Measurements from ENCODE around the gene UPF2. TPM values are rescaled to one million over a fixed set of nuclear protein-coding genes. Genes with fewer than 3 reads are reported as not detected.

The UPF2 gene
- polyA plus RNA-seq, 6 donors from 2014 or later: 5.0 to 24.1 (median 15.9) TPM

DNA sequence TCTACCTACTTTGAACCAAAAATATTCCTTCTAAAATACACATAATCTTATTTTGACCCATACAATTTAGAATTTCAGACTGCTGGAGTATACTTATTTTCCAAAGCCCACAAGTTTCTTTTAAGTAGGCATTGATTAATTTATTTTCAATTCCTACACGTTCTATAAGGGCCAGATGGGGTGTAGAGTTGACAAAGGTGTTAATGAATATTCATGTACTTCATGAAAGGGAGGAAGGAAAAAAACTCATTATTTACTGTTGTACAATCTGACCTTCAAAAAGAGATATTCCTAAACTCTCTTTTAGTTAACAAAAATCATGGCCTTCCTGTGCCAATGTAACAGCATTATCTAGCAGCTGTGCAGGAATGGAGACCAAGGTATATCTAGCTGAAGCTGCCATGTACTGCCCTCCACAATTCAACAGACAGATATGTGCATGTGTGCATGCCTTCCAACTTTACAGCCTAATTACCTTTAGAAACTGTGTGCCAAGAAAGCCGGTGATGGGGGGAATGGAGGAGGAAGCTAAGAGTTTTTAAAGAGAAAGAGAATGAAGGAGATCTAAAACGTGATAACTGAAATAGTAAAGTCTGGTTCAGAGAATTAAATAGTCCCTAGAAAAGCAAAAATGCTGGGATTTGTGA lies 108.9 kb downstream of the UPF2 start:
- Mint-ChIP-seq H3K4me3 (peak overlapping the region in 1 of 8 donors; percentile 69), H3K36me3 (peaks cover 33 to 41% of the 10 kb centered on the region in 2 donors), H3K9me3 (no peaks in the 10 kb centered on the region), H3K27ac (peak overlapping the region in 2 of 6 donors; percentile 18 to 77), H3K27me3 (no peaks in the 10 kb centered on the region), H3K4me1 (no peaks in the 10 kb centered on the region)
- no peak for ATAC-seq (ENCODE audit: low read depth in 2 of 2)
- DNase-seq: no peak

DNA sequence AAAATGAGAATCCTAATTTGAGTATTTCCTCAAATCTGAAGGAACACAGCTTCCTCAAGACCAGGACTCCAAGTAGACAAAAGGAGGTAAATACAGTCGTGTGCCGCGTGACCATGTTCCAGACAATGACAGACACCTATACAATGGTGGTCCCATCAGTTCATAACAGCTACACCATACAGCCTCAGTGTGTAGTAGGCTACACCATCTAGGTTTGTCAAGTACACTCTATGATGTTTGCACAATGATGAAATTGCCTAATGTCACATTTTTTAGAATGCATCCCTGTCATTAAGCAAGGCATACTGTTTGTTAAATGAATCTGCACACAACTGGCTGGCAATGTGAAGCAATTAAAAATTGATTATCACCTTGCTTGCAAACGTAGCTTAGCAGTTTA lies 111.6 kb downstream of the UPF2 start:
- Mint-ChIP-seq H3K9me3 (no peaks in the 10 kb centered on the region), H3K36me3 (peaks cover 33 to 42% of the 10 kb centered on the region in 2 donors), H3K27ac (no peak overlapping the region), H3K4me1 (peaks cover 0 to 3% (median 0%) of the 10 kb centered on the region in 3 donors), H3K27me3 (no peaks in the 10 kb centered on the region), H3K4me3 (no peak overlapping the region)
- DNase-seq (no peak), ATAC-seq (ENCODE audit: low read depth in 2 of 2) (no peak)

DNA sequence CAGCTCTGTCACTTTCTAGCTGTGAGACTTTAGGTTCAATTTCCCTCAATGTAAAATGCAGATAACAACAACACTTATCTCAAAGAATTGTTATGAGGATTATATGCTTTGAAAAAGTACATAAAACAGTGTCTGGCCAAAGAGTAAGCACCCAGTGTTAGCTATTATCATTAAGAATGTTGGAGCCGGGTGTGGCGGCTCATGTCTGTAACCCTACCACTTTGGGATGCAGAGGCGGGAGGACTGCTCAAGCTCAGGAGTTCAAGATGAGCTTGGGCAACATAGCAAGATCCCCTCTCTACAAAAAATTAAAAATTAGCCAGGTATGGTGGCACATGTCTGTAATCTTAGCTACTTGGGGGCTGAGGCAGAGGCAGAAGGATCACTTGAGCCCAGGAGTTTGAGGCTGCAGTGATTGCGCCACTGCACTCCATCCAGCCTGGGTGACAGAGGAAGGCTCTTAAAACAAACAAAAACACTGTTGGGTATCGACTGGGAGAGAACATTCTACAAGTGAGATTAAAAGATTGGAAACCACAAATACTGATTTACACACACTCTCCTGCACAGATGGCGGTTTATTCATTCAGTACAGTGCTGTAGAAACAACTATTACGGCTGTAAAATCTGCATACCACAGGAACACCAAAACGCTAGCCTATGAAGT lies 112.2 kb downstream of the UPF2 start:
- Mint-ChIP-seq H3K4me1 (peaks cover 0 to 5% (median 2%) of the 10 kb centered on the region in 3 donors), H3K9me3 (no peaks in the 10 kb centered on the region), H3K36me3 (peaks cover 34 to 43% of the 10 kb centered on the region in 2 donors), H3K27me3 (no peaks in the 10 kb centered on the region), H3K4me3 (no peak overlapping the region), H3K27ac (peak overlapping the region in 3 of 6 donors; percentile 16 to 72 (median 33))
- DNase-seq (no peak), ATAC-seq (ENCODE audit: low read depth in 2 of 2) (no peak)

DNA sequence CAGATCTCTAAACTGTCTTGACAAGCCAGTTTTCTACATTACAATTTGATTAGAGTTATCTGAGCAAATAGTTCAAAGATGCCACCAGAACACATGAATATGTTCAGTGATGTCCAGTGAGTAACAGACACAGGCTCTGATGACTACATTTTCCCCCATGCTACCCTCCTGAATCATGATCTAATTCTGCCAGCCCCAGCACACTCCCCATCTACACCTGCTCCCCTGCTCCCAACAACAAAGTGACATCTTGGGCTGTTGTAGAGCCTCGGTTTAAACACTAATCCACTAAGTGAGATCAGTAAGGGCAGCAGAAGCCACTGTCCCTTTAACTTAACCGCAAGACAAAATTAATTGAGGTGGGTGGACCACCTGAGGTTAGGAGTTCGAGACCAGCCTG lies 114.9 kb downstream of the UPF2 start:
- Mint-ChIP-seq H3K4me1 (peaks cover 0 to 5% (median 2%) of the 10 kb centered on the region in 3 donors), H3K9me3 (no peaks in the 10 kb centered on the region), H3K36me3 (peaks cover 31 to 36% of the 10 kb centered on the region in 2 donors), H3K4me3 (no peak overlapping the region), H3K27ac (peak overlapping the region in 1 of 6 donors; percentile 11), H3K27me3 (no peaks in the 10 kb centered on the region)
- DNase-seq (no peak), ATAC-seq (ENCODE audit: low read depth in 2 of 2) (no peak)

DNA sequence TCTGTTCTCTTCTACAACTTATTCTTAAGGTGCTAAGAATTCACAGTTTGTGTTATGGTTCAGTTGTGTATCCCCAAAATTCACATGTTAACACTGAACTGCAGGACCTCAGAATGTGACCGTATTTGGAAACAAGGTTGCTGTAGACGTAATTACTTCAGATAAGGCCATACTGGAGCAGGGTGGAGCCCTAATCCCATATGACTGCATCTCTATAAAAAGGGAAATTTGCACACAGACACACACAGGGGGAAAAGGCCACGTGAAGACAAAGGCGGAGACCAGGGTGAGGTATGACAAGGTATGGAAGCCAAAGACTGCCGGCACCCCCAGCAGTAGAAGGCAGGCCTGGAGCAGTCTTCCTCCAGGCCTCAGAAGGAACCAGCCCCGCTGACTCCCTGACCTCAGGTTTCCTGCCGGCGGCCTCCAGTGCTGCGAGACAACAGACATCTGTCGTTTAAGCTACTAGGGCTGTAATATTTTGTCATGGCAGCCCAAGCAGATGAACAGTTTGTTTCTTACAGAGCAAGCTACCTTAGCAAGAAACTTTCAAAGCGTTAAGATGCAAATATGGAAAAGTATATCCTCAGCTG lies 120.7 kb downstream of the UPF2 start:
- peaks cover 36% of the 10 kb centered on the region in 2 donors for H3K36me3 Mint-ChIP-seq
- H3K4me3 Mint-ChIP-seq: no peak overlapping the region
- peak overlapping the region in 3 of 6 donors; percentile 71 to 90 (median 73) for H3K27ac Mint-ChIP-seq

DNA sequence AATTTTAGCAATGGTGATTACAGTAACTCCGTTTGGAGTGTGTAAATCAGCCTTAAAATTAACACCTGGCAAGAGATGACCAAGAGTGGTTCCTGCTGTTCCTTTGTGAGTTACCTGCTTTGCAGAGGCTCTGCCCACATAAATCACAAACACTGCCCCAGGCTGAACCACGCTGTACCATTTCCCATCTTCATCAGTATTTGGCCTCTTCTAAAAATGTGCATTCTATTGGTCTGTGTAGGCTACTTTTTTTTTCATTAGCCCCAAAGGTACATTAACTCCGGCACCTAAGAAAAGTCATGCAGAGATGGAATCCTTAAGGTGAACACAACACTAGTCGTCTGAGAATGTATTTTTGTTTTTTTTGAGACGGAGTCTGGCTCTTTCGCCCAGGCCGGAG lies 123.3 kb downstream of the UPF2 start:
- no peak overlapping the region for H3K4me3 Mint-ChIP-seq
- H3K9me3 Mint-ChIP-seq: no peaks in the 10 kb centered on the region
- H3K27ac Mint-ChIP-seq: peak overlapping the region in 1 of 6 donors; percentile 47
- H3K4me1 Mint-ChIP-seq: no peaks in the 10 kb centered on the region
- DNase-seq (no peak), ATAC-seq (ENCODE audit: low read depth in 2 of 2) (no peak)
- H3K36me3 Mint-ChIP-seq: peaks cover 16 to 18% of the 10 kb centered on the region in 2 donors
- no peaks in the 10 kb centered on the region for H3K27me3 Mint-ChIP-seq

More for the DNA sequence above, 120.7 kb downstream of the UPF2 start:
- DNase-seq (no peak), ATAC-seq (ENCODE audit: low read depth in 2 of 2) (no peak)
- H3K27me3 Mint-ChIP-seq: no peaks in the 10 kb centered on the region
- peaks cover 0 to 5% (median 2%) of the 10 kb centered on the region in 3 donors for H3K4me1 Mint-ChIP-seq
- H3K9me3 Mint-ChIP-seq: no peaks in the 10 kb centered on the region

DNA sequence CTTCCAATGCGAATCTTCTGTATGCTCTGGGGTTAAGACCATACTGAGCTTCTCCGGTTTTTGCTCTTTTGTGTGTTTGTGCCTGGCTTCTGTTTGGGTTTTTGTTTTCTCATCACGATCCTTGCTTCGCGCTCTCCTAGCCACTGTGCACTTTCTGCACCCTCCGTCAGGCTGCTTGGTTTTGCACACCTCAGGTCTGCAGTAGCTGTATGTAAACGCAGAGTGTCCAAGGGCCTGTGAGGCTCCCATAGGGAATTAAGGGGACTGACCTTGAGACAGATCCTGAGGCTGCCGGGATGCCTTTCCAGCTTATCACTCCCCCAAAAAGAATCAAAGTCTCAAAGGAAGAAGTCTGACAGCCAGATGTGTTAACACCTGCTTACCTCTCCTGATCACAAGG lies 124.2 kb downstream of the UPF2 start:
- no peaks in the 10 kb centered on the region for H3K9me3 Mint-ChIP-seq
- H3K27me3 Mint-ChIP-seq: no peaks in the 10 kb centered on the region
- no peaks in the 10 kb centered on the region for H3K4me1 Mint-ChIP-seq
- no peak overlapping the region for H3K4me3 Mint-ChIP-seq
- DNase-seq: no peak
- ATAC-seq (ENCODE audit: low read depth in 2 of 2): no peak
- peaks cover 16 to 18% of the 10 kb centered on the region in 2 donors for H3K36me3 Mint-ChIP-seq
- no peak overlapping the region for H3K27ac Mint-ChIP-seq

DNA sequence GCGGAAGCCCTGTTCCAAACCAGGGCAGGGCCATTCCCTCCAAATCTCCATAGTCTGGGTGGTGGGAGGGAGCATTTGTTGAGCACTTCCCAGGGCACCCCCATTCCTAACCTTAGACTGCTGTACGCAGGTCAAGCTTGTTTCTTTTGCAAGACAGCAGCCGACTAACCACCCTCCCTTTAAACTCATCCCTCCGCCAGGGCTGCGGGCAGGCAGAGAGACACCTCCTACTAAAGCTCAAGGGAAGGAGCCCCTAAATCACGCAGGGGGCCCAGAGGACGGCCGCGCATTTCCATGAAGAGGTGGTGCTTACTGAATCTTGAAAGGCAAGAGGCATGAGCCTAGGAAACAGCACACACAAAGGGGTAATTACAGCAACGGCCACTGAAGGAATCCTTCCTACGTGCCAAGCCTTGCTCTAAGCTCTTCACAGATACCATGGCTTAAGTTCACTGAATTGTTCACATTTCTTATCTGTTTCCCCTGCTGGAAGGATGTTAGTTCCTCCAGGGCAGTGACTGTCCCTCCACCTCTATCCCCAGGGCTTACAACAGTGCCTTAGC lies 129.4 kb downstream of the UPF2 start:
- no peak overlapping the region for H3K27ac Mint-ChIP-seq
- no peak for ATAC-seq (ENCODE audit: low read depth in 2 of 2)
- H3K9me3 Mint-ChIP-seq: no peaks in the 10 kb centered on the region
- peaks cover 0 to 8% (median 7%) of the 10 kb centered on the region in 3 donors for H3K27me3 Mint-ChIP-seq
- no peaks in the 10 kb centered on the region for H3K36me3 Mint-ChIP-seq
- DNase-seq: no peak
- H3K4me1 Mint-ChIP-seq: peaks cover 0 to 5% (median 0%) of the 10 kb centered on the region in 3 donors
- H3K4me3 Mint-ChIP-seq: no peak overlapping the region

DNA sequence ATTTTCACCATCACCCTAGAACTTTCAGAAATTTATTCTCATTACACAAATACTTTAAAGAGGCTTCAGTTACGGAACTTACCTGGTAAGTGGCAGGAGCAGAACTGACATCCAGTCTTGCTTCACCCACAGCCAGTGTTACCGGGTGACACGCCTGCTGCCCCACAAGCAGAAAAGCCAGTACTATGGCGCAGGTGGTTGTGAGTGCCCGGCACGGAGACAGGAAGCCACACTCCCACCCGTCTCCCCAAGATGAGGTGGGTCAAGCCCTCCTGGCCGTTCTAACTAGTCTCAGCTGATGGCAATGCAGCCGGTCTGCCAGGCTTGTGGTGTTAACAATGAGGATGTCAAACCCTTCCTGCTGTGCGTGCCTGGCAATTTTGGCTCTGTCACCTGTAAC lies 132.5 kb downstream of the UPF2 start:
- peaks cover 0 to 2% (median 0%) of the 10 kb centered on the region in 7 donors for H3K9me3 Mint-ChIP-seq
- H3K27me3 Mint-ChIP-seq: peaks cover 0 to 8% (median 7%) of the 10 kb centered on the region in 3 donors
- H3K4me1 Mint-ChIP-seq: peaks cover 0 to 5% (median 0%) of the 10 kb centered on the region in 3 donors
- no peaks in the 10 kb centered on the region for H3K36me3 Mint-ChIP-seq
- H3K4me3 Mint-ChIP-seq: no peak overlapping the region
- no peak overlapping the region for H3K27ac Mint-ChIP-seq
- DNase-seq: no peak
- ATAC-seq (ENCODE audit: low read depth in 2 of 2): no peak

DNA sequence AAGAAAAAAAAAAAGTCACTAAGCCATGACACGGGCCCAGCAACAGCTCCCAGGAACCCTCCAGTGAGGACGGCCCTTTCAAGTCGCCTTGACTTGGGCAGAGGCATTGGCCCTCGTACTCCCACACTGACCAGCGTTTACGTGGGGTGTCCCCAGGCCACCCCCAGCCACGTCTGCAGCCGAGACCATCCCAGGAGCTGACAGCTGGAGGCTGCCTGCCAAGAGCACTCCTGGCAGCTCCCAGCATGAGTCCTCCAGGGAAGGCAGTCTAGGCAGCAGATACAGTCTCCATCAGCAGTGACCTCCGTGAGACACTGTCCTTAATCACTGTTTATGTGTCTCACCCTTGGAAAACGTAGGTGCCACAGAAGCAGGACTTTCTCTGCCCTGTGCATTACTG lies 133.0 kb downstream of the UPF2 start:
- ATAC-seq (ENCODE audit: low read depth in 2 of 2) (no peak), DNase-seq (no peak)
- peaks cover 0 to 5% (median 0%) of the 10 kb centered on the region in 3 donors for H3K4me1 Mint-ChIP-seq
- peaks cover 0 to 2% (median 0%) of the 10 kb centered on the region in 7 donors for H3K9me3 Mint-ChIP-seq
- H3K36me3 Mint-ChIP-seq: no peaks in the 10 kb centered on the region
- H3K4me3 Mint-ChIP-seq: no peak overlapping the region
- no peak overlapping the region for H3K27ac Mint-ChIP-seq
- H3K27me3 Mint-ChIP-seq: peaks cover 0 to 8% (median 7%) of the 10 kb centered on the region in 3 donors

DNA sequence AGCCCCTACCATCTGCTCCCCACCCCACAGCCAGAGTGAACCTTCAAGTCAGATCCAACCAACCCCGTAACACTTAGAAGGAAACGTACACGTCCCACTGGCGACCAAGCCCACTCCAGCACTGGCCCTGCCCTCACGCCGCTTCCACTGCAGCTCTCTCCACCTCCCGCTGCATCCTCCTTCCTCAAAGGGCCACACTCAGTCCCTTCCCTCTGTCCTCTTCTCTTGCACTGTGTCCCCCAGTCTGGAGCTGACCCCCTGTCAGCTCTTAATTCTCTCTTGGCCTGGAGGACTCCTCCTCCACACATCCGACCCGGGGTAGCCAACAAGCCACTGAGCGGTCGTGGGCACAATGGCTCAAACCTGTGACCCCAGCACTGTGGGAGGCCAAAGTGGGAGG lies 133.6 kb downstream of the UPF2 start:
- Mint-ChIP-seq H3K36me3 (no peaks in the 10 kb centered on the region), H3K9me3 (peaks cover 0 to 2% (median 0%) of the 10 kb centered on the region in 7 donors), H3K4me1 (peaks cover 0 to 5% (median 0%) of the 10 kb centered on the region in 3 donors), H3K27ac (no peak overlapping the region), H3K27me3 (peaks cover 0 to 8% (median 7%) of the 10 kb centered on the region in 3 donors), H3K4me3 (no peak overlapping the region)
- ATAC-seq (ENCODE audit: low read depth in 2 of 2): no peak
- no peak for DNase-seq

DNA sequence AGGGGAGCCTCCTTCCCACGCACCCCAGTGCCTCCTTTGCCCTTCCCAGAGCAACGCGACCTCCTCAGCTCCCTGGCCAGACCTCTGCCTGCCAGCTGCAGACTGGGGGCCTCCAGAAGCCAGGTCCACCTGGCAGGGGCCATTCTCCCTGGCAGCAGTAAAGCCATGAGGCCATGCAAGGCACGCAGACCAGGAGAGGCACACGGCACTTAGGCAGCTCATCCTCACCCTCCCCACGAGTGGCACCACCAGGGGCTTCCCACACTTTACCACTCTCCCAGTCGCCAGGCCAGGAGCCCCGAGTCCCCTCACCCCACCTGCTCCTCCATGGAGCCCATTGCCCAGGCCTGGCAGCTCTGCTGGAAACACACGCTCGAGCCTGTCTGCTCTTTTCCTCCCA lies 134.1 kb downstream of the UPF2 start:
- H3K4me1 Mint-ChIP-seq: peaks cover 0 to 5% (median 0%) of the 10 kb centered on the region in 3 donors
- no peaks in the 10 kb centered on the region for H3K36me3 Mint-ChIP-seq
- H3K27me3 Mint-ChIP-seq: peaks cover 0 to 8% (median 7%) of the 10 kb centered on the region in 3 donors
- ATAC-seq (ENCODE audit: low read depth in 2 of 2) (no peak), DNase-seq (no peak)
- peaks cover 0 to 2% (median 0%) of the 10 kb centered on the region in 7 donors for H3K9me3 Mint-ChIP-seq
- H3K4me3 Mint-ChIP-seq: no peak overlapping the region
- peak overlapping the region in 1 of 6 donors; percentile 16 for H3K27ac Mint-ChIP-seq

DNA sequence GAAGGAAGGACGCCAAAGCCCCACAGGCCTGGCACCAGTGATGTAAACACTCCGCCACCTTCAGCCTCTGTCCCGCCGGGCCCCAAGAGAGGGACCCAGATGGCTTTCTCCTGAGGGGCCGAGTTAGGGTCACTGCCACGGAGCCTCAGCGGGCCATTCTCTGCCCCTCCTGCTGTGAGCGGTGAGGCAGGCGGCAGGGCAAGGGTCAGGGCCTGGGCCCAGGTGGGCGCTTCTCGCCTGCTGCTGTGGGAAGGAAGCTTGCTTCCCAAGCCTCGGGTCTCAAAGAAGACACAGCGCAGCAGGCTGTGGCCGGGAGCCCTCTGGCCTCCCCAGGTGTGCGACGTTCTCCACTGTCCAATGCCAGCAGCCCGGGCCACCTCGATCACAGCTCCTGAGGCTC lies 134.7 kb downstream of the UPF2 start:
- Mint-ChIP-seq H3K4me1 (peaks cover 0 to 5% (median 0%) of the 10 kb centered on the region in 3 donors), H3K4me3 (no peak overlapping the region), H3K27ac (no peak overlapping the region), H3K9me3 (peaks cover 0 to 2% (median 0%) of the 10 kb centered on the region in 7 donors), H3K36me3 (no peaks in the 10 kb centered on the region), H3K27me3 (peaks cover 0 to 8% (median 7%) of the 10 kb centered on the region in 3 donors)
- no peak for DNase-seq
- no peak for ATAC-seq (ENCODE audit: low read depth in 2 of 2)
